Small intestine (tissue), 7 donors: ENCODE data around the gene CTPS1. TPM values are rescaled to one million over a fixed set of nuclear protein-coding genes. Genes with fewer than 3 reads are reported as not detected.

Experiments
- DNase-seq, 2 donors: peaks; one replicate each; pipeline versions ENCODE4 v3.0.0 to v3.0.0-alpha.2; 2013
- FAIRE-seq: peaks from 2 replicates; lab custom pipeline; 2012; peaks lifted over from hg19 to GRCh38; lab: Jason Lieb, UNC
- H3K27ac ChIP-seq, 3 donors: one replicate each; pipeline ENCODE4 v1.5.1; 2013; ENCODE audit warnings: low read length in 2 of 3, mild to moderate bottlenecking in 2 of 3, control low read depth in 1 of 3, inconsistent platforms in 1 of 3, low read depth in 1 of 3, moderate library complexity in 1 of 3
- H3K27me3 ChIP-seq, 3 donors: one replicate each; pipeline ENCODE4 v1.6.1; 2013; ENCODE audit warnings: low read length in 3 of 3, inconsistent platforms in 1 of 3; ENCODE audit not compliant: control insufficient read depth in 3 of 3, insufficient read depth in 3 of 3
- H3K36me3 ChIP-seq, 3 donors: one replicate each; pipeline ENCODE4 v1.6.1; 2013; ENCODE audit warnings: low read length in 3 of 3, inconsistent platforms in 1 of 3, low read depth in 1 of 3, mild to moderate bottlenecking in 1 of 3, moderate library complexity in 1 of 3; ENCODE audit not compliant: control insufficient read depth in 3 of 3, insufficient read depth in 2 of 3
- H3K4me1 ChIP-seq, 3 donors: one replicate each; pipeline ENCODE4 v1.6.1; 2013; ENCODE audit warnings: low read length in 2 of 3, inconsistent platforms in 1 of 3, low read depth in 1 of 3, mild to moderate bottlenecking in 1 of 3, moderate library complexity in 1 of 3; ENCODE audit not compliant: control insufficient read depth in 3 of 3, insufficient read depth in 2 of 3
- H3K4me3 ChIP-seq, 3 donors: one replicate each; pipeline ENCODE4 v1.5.1; 2013; ENCODE audit warnings: low read length in 3 of 3, control low read depth in 1 of 3, inconsistent platforms in 1 of 3, low read depth in 1 of 3, mild to moderate bottlenecking in 1 of 3, moderate library complexity in 1 of 3
- H3K9me3 ChIP-seq, 2 donors: one replicate each; pipeline ENCODE4 v1.6.1; 2013; ENCODE audit warnings: low read depth in 1 of 2, low read length in 1 of 2; ENCODE audit not compliant: control insufficient read depth in 2 of 2, insufficient read depth in 1 of 2
- WGBS, 3 donors: extraction: QIAGEN DNeasy Blood & Tissue Kit; methylation state at CpG; one replicate each; pipeline ENCODE4 v1.1.7; 2013; 5-methylcytosine and 5-hydroxymethylcytosine counted together
- polyA plus RNA-seq, 4 donors: library from polyadenylated mRNA; stranded (reverse) in 3 of 4; unstranded in 1 of 4; fragments of 200-250 nt in 3 of 4; fragments of 120-200 nt in 1 of 4; gene quantifications; one replicate each; pipeline versions ENCODE4 v1.2.1 to v1.2.3, GENCODE V29; 2013
- donor health status: healthy with polysubstance abuse.
- donor health status: control.
- donor health status: control.
- donor health status: Bipolar disorder and iron deficiency.
- donor health status: healthy.

Gene CTPS1
- polyA plus RNA-seq, 4 donors = 3.8 to 24.8 (median 11.0) TPM

DNA sequence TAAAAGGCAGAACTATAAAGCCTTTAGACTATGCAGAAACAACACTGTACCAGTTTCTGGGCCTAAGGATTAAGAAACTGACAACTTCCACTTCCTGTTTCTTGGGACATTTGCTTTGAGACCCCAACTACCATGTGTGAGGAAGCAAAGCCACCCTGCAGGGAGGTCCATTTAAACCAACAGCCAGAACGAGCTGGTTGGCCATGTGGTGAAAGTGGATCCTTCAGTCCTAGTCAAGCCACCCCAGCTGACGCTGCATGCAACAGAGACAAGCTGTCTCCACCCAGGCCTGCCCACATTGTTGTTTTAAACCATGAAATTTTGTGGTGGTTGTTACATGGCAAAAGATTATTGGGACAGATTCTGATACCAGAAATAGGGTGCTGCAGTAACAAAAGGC lies 73.8 kb downstream of the CTPS1 start:
- no peak for DNase-seq
- FAIRE-seq = no peak
- Histone ChIP-seq H3K36me3 (peaks cover 0 to 22% (median 2%) of the 10 kb centered on the region in 3 donors), H3K9me3 (no peaks in the 10 kb centered on the region), H3K4me1 (peaks cover 0 to 2% (median 0%) of the 10 kb centered on the region in 3 donors), H3K27ac (no peak overlapping the region), H3K27me3 (no peaks in the 10 kb centered on the region), H3K4me3 (no peak overlapping the region)
- WGBS, 3 donors = 73 to 92% (median 85%) methylated on average over 2 of the region's 2 CpGs

DNA sequence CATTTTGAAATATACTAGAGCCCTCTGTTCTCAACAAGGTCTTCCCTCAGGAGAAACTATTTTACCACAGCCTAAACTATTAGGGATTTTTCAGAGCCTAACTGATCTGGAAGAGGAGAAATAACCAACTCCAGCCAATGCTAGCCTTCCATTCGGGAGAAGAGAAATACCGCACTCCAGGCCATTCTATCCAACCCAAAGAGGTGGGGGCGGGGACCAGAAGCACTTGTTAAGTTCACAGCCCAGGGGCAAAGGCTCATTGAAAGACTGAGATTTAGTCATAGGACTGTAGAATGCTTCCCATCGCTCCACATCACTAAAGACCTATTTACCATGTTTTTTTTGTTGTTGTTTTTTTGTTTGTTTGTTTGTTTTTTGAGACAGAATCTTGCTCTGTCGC lies 77.4 kb downstream of the CTPS1 start:
- Histone ChIP-seq H3K4me1 (no peaks in the 10 kb centered on the region), H3K36me3 (peaks cover 2 to 26% (median 7%) of the 10 kb centered on the region in 3 donors), H3K9me3 (peaks cover 0 to 8% of the 10 kb centered on the region in 2 donors), H3K27ac (no peak overlapping the region), H3K27me3 (no peaks in the 10 kb centered on the region), H3K4me3 (no peak overlapping the region)
- FAIRE-seq = no peak
- whole genome bisulfite sequencing, 3 donors = 95 to 99% (median 98%) methylated on average over 5 of the region's 5 CpGs
- DNase-seq = no peak

Other genes starting within 250 kb of the CTPS1 start
- gene KCNQ4, start 195.9 kb upstream of the CTPS1 start, polyA plus RNA-seq = 1 to 10 TPM in 2 of 4 donors, under 1 TPM in 2; 0.45 to 1.9 (median 0.92) TPM
- 1 to 10 TPM in 2 of 4 donors, under 1 TPM in 1, not detected in 1; 0.54 to 4.9 (median 2.7) TPM for gene CITED4, start 117.3 kb upstream of the CTPS1 start, polyA plus RNA-seq
- 1 to 10 TPM in 1 of 4 donors, under 1 TPM in 2, not detected in 1; 0.31 to 1.6 (median 0.77) TPM for gene SLFNL1, start 42.0 kb downstream of the CTPS1 start, polyA plus RNA-seq